GM23248 (cell line): ENCODE results near the gene BPHL. TPM values are rescaled to one million over a fixed set of nuclear protein-coding genes. Genes with fewer than 3 reads are reported as not detected.

ENCODE experiments used
- DNase-seq: peaks from one replicate; pipeline ENCODE4 v3.0.0-alpha.2; 2015
- H2AFZ ChIP-seq: fragments of 200-600 bp; sonication (generic); 2 replicates; pipeline ENCODE4 v1.6.1; 2016; ENCODE audit warnings: antibody characterized with exemption
- H3F3A ChIP-seq: fragments of 200-600 bp; sonication (generic); 2 replicates; pipeline ENCODE4 v1.6.1; 2016; ENCODE audit warnings: mild to moderate bottlenecking, antibody characterized with exemption, mixed run types; ENCODE audit not compliant: insufficient read depth
- H3K27ac ChIP-seq: fragments of 200-600 bp; sonication (generic); 2 replicates; pipeline ENCODE4 v1.5.1; 2016; ENCODE audit warnings: mild to moderate bottlenecking
- H3K27me3 ChIP-seq: fragments of 200-600 bp; sonication (generic); replicated peaks from 2 replicates; pipeline ENCODE4 v1.6.1; 2016; ENCODE audit warnings: mild to moderate bottlenecking; ENCODE audit not compliant: insufficient read depth
- H3K36me3 ChIP-seq: fragments of 200-600 bp; sonication (generic); 2 replicates; pipeline ENCODE4 v1.6.1; 2016; ENCODE audit warnings: low read depth, mild to moderate bottlenecking
- H3K4me1 ChIP-seq: fragments of 200-600 bp; sonication (generic); 2 replicates; pipeline ENCODE4 v1.6.1; 2016; ENCODE audit warnings: mild to moderate bottlenecking; ENCODE audit not compliant: insufficient read depth
- H3K4me2 ChIP-seq: fragments of 200-600 bp; sonication (generic); one replicate; pipeline ENCODE4 v1.6.1; 2016; ENCODE audit warnings: mild to moderate bottlenecking; ENCODE audit not compliant: unreplicated experiment
- H3K4me3 ChIP-seq: fragments of 200-600 bp; sonication (generic); 2 replicates; pipeline ENCODE4 v1.5.1; 2016; ENCODE audit warnings: mild to moderate bottlenecking
- H3K79me2 ChIP-seq: fragments of 200-600 bp; sonication (generic); 2 replicates; pipeline ENCODE4 v1.6.1; 2016; ENCODE audit warnings: mild to moderate bottlenecking; ENCODE audit not compliant: insufficient read depth
- H3K9ac ChIP-seq: fragments of 200-600 bp; sonication (generic); 2 replicates; pipeline ENCODE4 v1.6.1; 2016; ENCODE audit warnings: mild to moderate bottlenecking
- H3K9me2 ChIP-seq: fragments of 200-600 bp; sonication (generic); 2 replicates; pipeline ENCODE4 v1.6.1; 2016; ENCODE audit warnings: mixed run types, mild to moderate bottlenecking, moderate library complexity; ENCODE audit not compliant: insufficient read depth
- H3K9me3 ChIP-seq: fragments of 200-600 bp; sonication (generic); one replicate; pipeline ENCODE4 v1.6.1; 2017; ENCODE audit warnings: low read depth
- H4K20me1 ChIP-seq: fragments of 200-600 bp; sonication (generic); 2 replicates; pipeline ENCODE4 v1.6.0; 2016; ENCODE audit not compliant: insufficient read depth
- EZH2 ChIP-seq: fragments of 200-600 bp; sonication (generic); IDR thresholded peaks from 2 replicates; pipeline ENCODE4 v1.6.1; 2018; ENCODE audit warnings: antibody characterized with exemption, mild to moderate bottlenecking; ENCODE audit not compliant: insufficient read depth, poor library complexity, severe bottlenecking
- EZH2phosphoT487 ChIP-seq: fragments of 200-600 bp; sonication (generic); IDR thresholded peaks from 2 replicates; pipeline ENCODE4 v1.6.1; 2018; ENCODE audit warnings: antibody characterized with exemption, moderate library complexity, mild to moderate bottlenecking, low read depth; ENCODE audit not compliant: insufficient read depth
- WGBS, 2 experiments: methylation state at CpG; one replicate each; pipeline ENCODE4 v1.1.6; 2015 to 2017; ENCODE audit warnings: low lambda C conversion rate in 2 of 2, low coverage in 1 of 2; ENCODE audit errors: missing lambda C conversion rate in 2 of 2; 5-methylcytosine and 5-hydroxymethylcytosine counted together
- in situ Hi-C: fragments of 300-500 bp; cut with MboI; formaldehyde crosslinking; loops from 2 replicates; pipeline ENCODE4 v1.15.0; 2020
- polyA plus RNA-seq: library from polyadenylated mRNA; unstranded; fragments of >200 nt; fragmentation: Nextera tagmentation; extraction: Ambion mirVana; gene quantifications from 2 replicates; pipeline ENCODE4 v1.2.1, GENCODE V29; 2016
- total RNA-seq: library from RNA; depleted of rRNA; stranded (reverse); fragments of >200 nt; shearing (Covaris generic); gene quantifications from 2 replicates; pipeline ENCODE4 v1.2.3, GENCODE V29; 2014

BPHL gene
- total and polyA plus RNA-seq, 2 experiments from 2014 or later, result 8.5 to 20.2 TPM

DNA sequence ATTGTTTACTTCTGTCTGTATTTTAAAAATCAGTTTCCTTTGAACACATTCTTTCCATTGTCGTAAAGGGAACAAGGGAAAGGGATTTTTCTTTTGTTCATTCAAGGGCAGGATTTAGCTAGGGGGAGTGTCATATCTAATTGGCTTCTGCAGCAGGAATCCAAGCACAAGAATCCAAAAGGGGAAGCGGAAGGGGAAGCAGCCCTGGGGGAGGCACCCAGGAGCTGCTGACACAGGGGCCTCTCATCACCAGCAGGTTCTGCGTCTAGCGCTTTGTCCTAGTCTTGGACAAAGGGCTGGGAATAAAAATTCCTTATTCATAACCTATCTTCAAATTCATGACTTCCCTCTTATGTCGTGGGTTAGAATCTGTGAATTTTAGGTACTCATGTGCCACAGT is 36.6 kb upstream of the BPHL start:
- Histone ChIP-seq H3K9ac (no peak overlapping the region), H3K4me1 (no peaks in the 10 kb centered on the region), H4K20me1 (no peaks in the 10 kb centered on the region), H3K27me3 (no peaks in the 10 kb centered on the region), H3K36me3 (peaks cover 46% of the 10 kb centered on the region; the same call in 1 of the 2 replicates), H3K4me3 (no peak overlapping the region), H3K4me2 (no peak overlapping the region), H3K79me2 (peaks cover 71% of the 10 kb centered on the region), H3F3A (peaks cover 11% of the 10 kb centered on the region), H2AFZ (no peak overlapping the region), H3K9me3 (no peaks in the 10 kb centered on the region), H3K9me2 (no peaks in the 10 kb centered on the region), H3K27ac (no peak overlapping the region)
- in situ Hi-C loops, result no loop called here
- WGBS, 2 experiments, result 99 to 100% methylated on average over 5 of the region's 5 CpGs
- TF ChIP-seq EZH2 (no peak), EZH2phosphoT487 (no peak)
- DNase-seq, result no peak

DNA sequence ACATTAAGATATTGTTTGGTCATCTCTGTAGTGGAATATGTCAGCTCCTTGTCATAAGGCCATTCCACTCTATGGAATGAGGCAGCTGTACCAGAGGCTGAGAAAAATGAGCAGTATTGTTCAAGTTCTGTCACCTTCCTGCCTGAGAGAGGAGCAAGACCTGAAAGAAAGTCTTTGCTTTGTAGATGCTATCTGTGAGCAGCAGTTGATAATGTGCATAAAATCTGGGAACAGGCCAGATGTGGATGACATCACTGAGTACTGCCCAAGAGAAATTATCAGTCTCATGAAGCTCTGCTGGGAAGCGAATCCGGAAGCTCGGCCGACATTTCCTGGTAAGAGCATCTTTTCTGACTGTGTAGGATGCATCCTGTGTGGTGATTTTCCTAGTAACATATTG is 33.4 kb upstream of the BPHL start:
- DNase-seq, result no peak
- peaks cover 38% of the 10 kb centered on the region for H3F3A ChIP-seq
- TF ChIP-seq EZH2, result no peak
- TF ChIP-seq EZH2phosphoT487, result no peak
- no peak overlapping the region for H3K4me3 ChIP-seq
- peaks cover 45% of the 10 kb centered on the region for H3K79me2 ChIP-seq
- no peaks in the 10 kb centered on the region for H3K27me3 ChIP-seq
- 85 to 90% methylated on average over 4 of the region's 4 CpGs for WGBS, 2 experiments
- H3K27ac ChIP-seq, result no peak overlapping the region
- peaks cover 37% of the 10 kb centered on the region; the same call in 1 of the 2 replicates for H3K36me3 ChIP-seq
- peaks cover 21% of the 10 kb centered on the region for H3K4me1 ChIP-seq
- no peak overlapping the region for H3K4me2 ChIP-seq
- H3K9me3 ChIP-seq, result no peaks in the 10 kb centered on the region
- H2AFZ ChIP-seq, result no peak overlapping the region
- H3K9me2 ChIP-seq, result no peaks in the 10 kb centered on the region
- no peak overlapping the region for H3K9ac ChIP-seq
- in situ Hi-C loops, result no loop called here
- no peaks in the 10 kb centered on the region for H4K20me1 ChIP-seq

DNA sequence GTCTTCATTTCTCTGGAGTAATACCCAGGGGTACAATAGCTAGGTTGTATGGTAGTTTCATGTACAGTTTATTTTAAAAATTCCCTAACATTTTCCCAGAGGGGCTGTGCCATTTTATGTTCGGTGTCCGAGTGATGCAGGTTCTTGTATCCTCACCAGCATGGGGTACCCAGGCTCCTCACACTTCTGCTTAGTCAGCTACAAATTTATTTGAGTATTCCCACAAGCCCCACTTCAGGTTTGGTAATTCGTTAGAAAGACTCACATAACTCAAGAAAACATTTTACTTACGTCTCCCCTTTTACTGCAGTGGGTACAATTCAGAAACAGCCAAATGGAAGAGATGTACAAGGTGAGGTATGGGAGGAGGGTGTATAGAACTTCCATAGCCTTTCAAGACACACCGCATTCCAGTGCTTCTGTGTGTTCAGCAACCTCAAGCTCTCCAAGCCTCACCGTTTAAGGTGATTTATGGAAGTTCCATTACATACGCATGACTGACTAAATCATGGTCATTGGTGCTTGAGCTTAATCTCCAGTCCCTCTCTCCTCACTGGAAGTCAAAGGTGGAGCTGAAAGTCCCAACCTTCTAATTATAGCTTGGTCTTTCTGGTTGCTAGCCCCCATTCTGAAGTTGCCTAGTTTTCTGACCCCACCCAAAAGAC is 32.1 kb upstream of the BPHL start:
- Histone ChIP-seq H3K4me1 (peaks cover 23% of the 10 kb centered on the region), H3K4me2 (no peak overlapping the region), H4K20me1 (no peaks in the 10 kb centered on the region), H3K27me3 (no peaks in the 10 kb centered on the region), H3K4me3 (no peak overlapping the region), H3K9ac (no peak overlapping the region), H3F3A (peaks cover 43% of the 10 kb centered on the region), H3K79me2 (peaks cover 32% of the 10 kb centered on the region), H3K9me3 (no peaks in the 10 kb centered on the region), H2AFZ (no peak overlapping the region), H3K36me3 (peaks cover 28% of the 10 kb centered on the region), H3K9me2 (no peaks in the 10 kb centered on the region), H3K27ac (no peak overlapping the region)
- 56% methylated on average over 7 of the region's 7 CpGs for WGBS, 2 experiments
- DNase-seq, result no peak
- in situ Hi-C loops, result no loop called here
- no peak for TF ChIP-seq EZH2
- no peak for TF ChIP-seq EZH2phosphoT487

DNA sequence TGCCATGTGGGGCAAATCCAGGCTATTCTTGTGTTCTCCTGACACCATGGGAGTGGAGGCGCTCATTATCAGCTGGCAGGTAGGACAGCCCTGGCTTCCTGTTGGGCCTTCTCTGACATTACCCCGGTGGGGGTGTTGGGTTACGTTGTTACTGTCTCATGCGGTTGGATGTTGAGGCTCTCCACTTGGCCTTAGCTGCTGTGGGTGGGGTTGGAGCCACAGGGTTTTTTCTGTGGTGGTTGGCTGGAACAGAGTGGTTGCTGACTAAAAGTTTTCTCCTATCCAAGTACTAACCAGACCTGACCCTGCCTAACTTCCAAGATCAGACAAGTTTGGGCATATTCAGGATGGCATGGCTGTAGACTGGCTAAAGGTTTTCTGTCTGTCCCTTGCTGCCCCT is 30.1 kb upstream of the BPHL start:
- Histone ChIP-seq H3K4me1 (peaks cover 23% of the 10 kb centered on the region), H3K27me3 (no peaks in the 10 kb centered on the region), H3K9me3 (no peaks in the 10 kb centered on the region), H3F3A (peaks cover 43% of the 10 kb centered on the region), H2AFZ (peak overlapping the region; percentile 17; the same call in 1 of the 2 replicates), H3K9ac (peak overlapping the region; percentile 40; the same call in 1 of the 2 replicates), H3K27ac (peak overlapping the region; percentile 74), H3K4me3 (no peak overlapping the region), H3K36me3 (peaks cover 19% of the 10 kb centered on the region), H3K4me2 (peak overlapping the region; percentile 51), H3K79me2 (peaks cover 18% of the 10 kb centered on the region), H4K20me1 (no peaks in the 10 kb centered on the region), H3K9me2 (no peaks in the 10 kb centered on the region)
- WGBS, 2 experiments, result 37 to 51% methylated on average over 4 of the region's 4 CpGs
- in situ Hi-C loops, result no loop called here
- TF ChIP-seq EZH2 (no peak), EZH2phosphoT487 (no peak)
- DNase-seq, result peak; percentile 72
